DOHH2 (cell line): ENCODE data around the gene TRIM24.

Experiments used
- H3F3A ChIP-seq: fragments of 200-600 bp; sonication (generic), shearing (Covaris generic); 2 replicates; pipeline ENCODE4 v1.6.0; 2016; ENCODE audit warnings: antibody characterized with exemption, mild to moderate bottlenecking; ENCODE audit not compliant: control insufficient read depth, insufficient read depth
- H3K27ac ChIP-seq: fragments of 200-600 bp; sonication (generic); 2 replicates; pipeline ENCODE4 v1.5.1; 2014; ENCODE audit warnings: low read depth, mild to moderate bottlenecking, low read length, moderate library complexity
- H3K27me3 ChIP-seq: fragments of 200-600 bp; sonication (generic); 2 replicates; pipeline ENCODE4 v1.6.1; 2014; ENCODE audit warnings: mild to moderate bottlenecking, low read length, mixed read lengths; ENCODE audit not compliant: control insufficient read depth
- H3K36me3 ChIP-seq: fragments of 200-600 bp; sonication (generic); 2 replicates; pipeline ENCODE4 v1.6.1; 2014; ENCODE audit warnings: mild to moderate bottlenecking, low read length, moderate library complexity, mixed read lengths; ENCODE audit not compliant: control insufficient read depth
- H3K4me1 ChIP-seq: fragments of 200-600 bp; sonication (generic); 2 replicates; pipeline ENCODE4 v1.6.1; 2014; ENCODE audit warnings: mild to moderate bottlenecking, low read length, mixed read lengths; ENCODE audit not compliant: control insufficient read depth
- H3K4me2 ChIP-seq: fragments of 200-600 bp; sonication (generic); 2 replicates; pipeline ENCODE4 v1.6.0; 2014; ENCODE audit warnings: mild to moderate bottlenecking, low read length, moderate library complexity
- H3K4me3 ChIP-seq: fragments of 200-600 bp; sonication (generic); 2 replicates; pipeline ENCODE4 v1.5.1; 2014; ENCODE audit warnings: mild to moderate bottlenecking, low read length, mixed read lengths
- H3K79me2 ChIP-seq: fragments of 200-600 bp; sonication (generic); 2 replicates; pipeline ENCODE4 v1.6.1; 2014; ENCODE audit warnings: mild to moderate bottlenecking, low read length, mixed read lengths; ENCODE audit not compliant: control insufficient read depth
- H3K9me2 ChIP-seq: fragments of 200-600 bp; sonication (generic); replicated peaks from 2 replicates; pipeline ENCODE4 v1.6.1; 2014; ENCODE audit warnings: mild to moderate bottlenecking, low read length, mixed read lengths; ENCODE audit not compliant: control insufficient read depth
- H3K9me3 ChIP-seq: fragments of 200-600 bp; sonication (generic); 2 replicates; pipeline ENCODE4 v1.6.1; 2014; ENCODE audit warnings: antibody characterized with exemption, low read length, mixed read lengths; ENCODE audit not compliant: control insufficient read depth, insufficient read depth
- H4K20me1 ChIP-seq: fragments of 200-600 bp; sonication (generic); 2 replicates; pipeline ENCODE4 v1.6.0; 2014; ENCODE audit warnings: low read depth, mild to moderate bottlenecking, antibody characterized with exemption, low read length, moderate library complexity; ENCODE audit not compliant: control insufficient read depth, insufficient read depth
- EZH2phosphoT487 ChIP-seq: fragments of 200-600 bp; sonication (generic); IDR thresholded peaks from 2 replicates; pipeline ENCODE4 v1.6.1; 2017; ENCODE audit warnings: borderline replicate concordance, mild to moderate bottlenecking, antibody characterized with exemption, low read length, moderate library complexity, mixed read lengths
- TF ChIP-seq, protein P1 (sequence below): fragments of 200-600 bp; sonication (generic); IDR thresholded peaks from one replicate; pipeline ENCODE4 v1.5.1; 2014; ENCODE audit warnings: antibody characterized with exemption, mild to moderate bottlenecking, low read depth, low read length; ENCODE audit not compliant: poor library complexity, severe bottlenecking

Gene TRIM24

GRCh38 chr7:138442822-138443221, 17.2 kb upstream of the TRIM24 start:
- Histone ChIP-seq H3K4me2 (no peak overlapping the region), H3K9me2 (no peaks in the 10 kb centered on the region), H3K4me1 (no peaks in the 10 kb centered on the region), H3K27ac (no peak overlapping the region), H3K36me3 (no peaks in the 10 kb centered on the region), H4K20me1 (no peaks in the 10 kb centered on the region), H3K9me3 (peaks cover 18% of the 10 kb centered on the region; the same call in 1 of the 2 replicates), H3K4me3 (no peak overlapping the region), H3K27me3 (no peaks in the 10 kb centered on the region), H3K79me2 (no peaks in the 10 kb centered on the region), H3F3A (no peaks in the 10 kb centered on the region)
- TF ChIP-seq, protein P1, sequence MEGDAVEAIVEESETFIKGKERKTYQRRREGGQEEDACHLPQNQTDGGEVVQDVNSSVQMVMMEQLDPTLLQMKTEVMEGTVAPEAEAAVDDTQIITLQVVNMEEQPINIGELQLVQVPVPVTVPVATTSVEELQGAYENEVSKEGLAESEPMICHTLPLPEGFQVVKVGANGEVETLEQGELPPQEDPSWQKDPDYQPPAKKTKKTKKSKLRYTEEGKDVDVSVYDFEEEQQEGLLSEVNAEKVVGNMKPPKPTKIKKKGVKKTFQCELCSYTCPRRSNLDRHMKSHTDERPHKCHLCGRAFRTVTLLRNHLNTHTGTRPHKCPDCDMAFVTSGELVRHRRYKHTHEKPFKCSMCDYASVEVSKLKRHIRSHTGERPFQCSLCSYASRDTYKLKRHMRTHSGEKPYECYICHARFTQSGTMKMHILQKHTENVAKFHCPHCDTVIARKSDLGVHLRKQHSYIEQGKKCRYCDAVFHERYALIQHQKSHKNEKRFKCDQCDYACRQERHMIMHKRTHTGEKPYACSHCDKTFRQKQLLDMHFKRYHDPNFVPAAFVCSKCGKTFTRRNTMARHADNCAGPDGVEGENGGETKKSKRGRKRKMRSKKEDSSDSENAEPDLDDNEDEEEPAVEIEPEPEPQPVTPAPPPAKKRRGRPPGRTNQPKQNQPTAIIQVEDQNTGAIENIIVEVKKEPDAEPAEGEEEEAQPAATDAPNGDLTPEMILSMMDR = no peak
- no peak for TF ChIP-seq EZH2phosphoT487

GRCh38 chr7:138449580-138449979, 10.5 kb upstream of the TRIM24 start:
- no peak overlapping the region for H3K27ac ChIP-seq
- no peaks in the 10 kb centered on the region for H3K36me3 ChIP-seq
- no peaks in the 10 kb centered on the region for H3K9me3 ChIP-seq
- no peaks in the 10 kb centered on the region for H3K79me2 ChIP-seq
- TF ChIP-seq, protein P1 = peak; percentile 76
- TF ChIP-seq EZH2phosphoT487 = no peak
- H3K27me3 ChIP-seq = no peaks in the 10 kb centered on the region
- no peak overlapping the region for H3K4me3 ChIP-seq
- no peaks in the 10 kb centered on the region for H4K20me1 ChIP-seq
- H3K4me1 ChIP-seq = no peaks in the 10 kb centered on the region
- no peaks in the 10 kb centered on the region for H3K9me2 ChIP-seq
- no peaks in the 10 kb centered on the region for H3F3A ChIP-seq
- H3K4me2 ChIP-seq = no peak overlapping the region

DNA sequence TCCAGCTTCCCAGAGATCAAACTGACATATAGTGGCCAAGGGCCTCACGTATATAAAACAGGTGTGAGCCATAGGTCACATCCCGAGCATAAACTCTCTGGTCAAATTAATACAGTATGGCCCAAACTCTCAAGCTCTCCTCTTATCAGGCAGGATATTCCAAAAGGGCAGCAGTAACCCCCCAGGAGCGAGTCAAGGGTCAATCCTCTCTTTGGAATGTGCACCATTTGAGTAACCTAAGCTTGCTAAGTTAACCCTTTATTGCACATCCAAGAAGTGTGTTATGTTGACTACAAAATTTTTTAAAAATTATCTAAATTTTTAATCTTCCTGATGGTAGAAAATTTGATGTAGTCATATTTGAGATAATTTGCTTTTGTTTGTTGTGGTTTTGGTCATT, 4.5 kb upstream of the TRIM24 start:
- no peak overlapping the region for H3K4me2 ChIP-seq
- H3K9me2 ChIP-seq = no peaks in the 10 kb centered on the region
- no peak for TF ChIP-seq EZH2phosphoT487
- TF ChIP-seq, protein P1 = no peak
- no peaks in the 10 kb centered on the region for H3F3A ChIP-seq
- H3K36me3 ChIP-seq = peaks cover 2% of the 10 kb centered on the region; the same call in 1 of the 2 replicates
- no peaks in the 10 kb centered on the region for H4K20me1 ChIP-seq
- no peaks in the 10 kb centered on the region for H3K27me3 ChIP-seq
- no peak overlapping the region for H3K27ac ChIP-seq
- H3K9me3 ChIP-seq = 0 out of 2 replicates have a peak, but pooled peaks cover 2% of the 10 kb centered on the region
- H3K4me3 ChIP-seq = no peak overlapping the region
- no peaks in the 10 kb centered on the region for H3K79me2 ChIP-seq
- H3K4me1 ChIP-seq = peaks cover 8% of the 10 kb centered on the region
